Esophagus squamous epithelium (tissue), 5 donors: Measurements from ENCODE around the gene SEC23A. TPM values are rescaled to one million over a fixed set of nuclear protein-coding genes. Genes with fewer than 3 reads are reported as not detected.
A peak's percentile ranks its signal among the peaks of the same experiment; 100 is the strongest.
"Not testable (repeated sequence)": the region's sequence is repeated elsewhere in the genome, so short reads cannot be mapped to it uniquely, and the experiment has no call there.

Experiments used
- DNase-seq: peaks from one replicate; lab custom pipeline; 2025; lab: John Stamatoyannopoulos, UW
- H3K27ac ChIP-seq, 4 donors: fragments of 200-600 bp; sonication (generic); one replicate each; pipeline ENCODE4 v1.5.1; 2016 to 2019; ENCODE audit warnings: mild to moderate bottlenecking in 1 of 4
- H3K27me3 ChIP-seq, 4 donors: fragments of 200-600 bp; sonication (generic); 1 replicate in 3 of 4; 2 replicates in 1 of 4; pipeline versions ENCODE4 v1.5.1 to v1.6.0; 2017 to 2021; ENCODE audit warnings: antibody characterized with exemption in 1 of 4
- H3K36me3 ChIP-seq, 3 donors: fragments of 200-600 bp; sonication (generic); one replicate each; pipeline ENCODE4 v1.5.1; 2016 to 2019
- H3K4me1 ChIP-seq, 3 donors: fragments of 200-600 bp; sonication (generic); one replicate each; pipeline ENCODE4 v1.5.1; 2017 to 2019
- H3K4me3 ChIP-seq, 4 donors: fragments of 200-600 bp; sonication (generic); 1 replicate in 3 of 4; 2 replicates in 1 of 4; pipeline ENCODE4 v1.5.1; 2016 to 2019; ENCODE audit warnings: mild to moderate bottlenecking in 2 of 4, moderate library complexity in 1 of 4
- H3K9me3 ChIP-seq, 3 donors: fragments of 200-600 bp; sonication (generic); one replicate each; pipeline ENCODE4 v1.5.1; 2016 to 2019
- POLR2A ChIP-seq, 4 donors: fragments of 450-650 bp; IDR thresholded peaks; one replicate each; pipeline ENCODE4 v1.6.1; 2017; ENCODE audit warnings: antibody characterized with exemption in 4 of 4, mild to moderate bottlenecking in 4 of 4, moderate library complexity in 3 of 4
- WGBS, 2 donors: methylation state at CpG; one replicate each; pipeline ENCODE4 v1.1.5; 2018; 5-methylcytosine and 5-hydroxymethylcytosine counted together
- intact Hi-C: fragments of 100-400 bp; cut with DNase I; formaldehyde crosslinking; loops from one replicate; pipeline ENCODE4 v1.15.0; 2022
- total RNA-seq, 4 donors: library from RNA; depleted of rRNA; stranded (reverse); fragments of >200 nt; gene quantifications; one replicate each; pipeline ENCODE4 v1.1.0, GENCODE V29; 2016
- TF ChIP-seq, protein P1 (sequence below), 6 experiments: fragments of 450-650 bp in 4 of 6; fragments of 200-600 bp in 2 of 6; sonication (generic) in 2 of 6; IDR thresholded peaks; one replicate each; pipeline ENCODE4 v1.5.1; 2016 to 2019; ENCODE audit warnings: antibody characterized with exemption in 6 of 6, mild to moderate bottlenecking in 4 of 6, moderate library complexity in 4 of 6
- donor health status: DM: yes; HTN: yes; CAD: no.

SEC23A gene
- total RNA-seq, 4 donors from 2014 or later: 25.1 to 52.5 (median 42.2) TPM

- no peaks in the 10 kb centered on the region for H3K4me1 ChIP-seq
- no peak overlapping the region for H3K4me3 ChIP-seq
- H3K27me3 ChIP-seq: no peaks in the 10 kb centered on the region
- H3K36me3 ChIP-seq: no peaks in the 10 kb centered on the region
- H3K9me3 ChIP-seq: no peaks in the 10 kb centered on the region
- WGBS, 2 donors: 90 to 93% methylated on average over 12 of the region's 12 CpGs
- intact Hi-C loops: no loop called here
- H3K27ac ChIP-seq: no peak overlapping the region
- DNase-seq: no peak
- TF ChIP-seq, protein P1, sequence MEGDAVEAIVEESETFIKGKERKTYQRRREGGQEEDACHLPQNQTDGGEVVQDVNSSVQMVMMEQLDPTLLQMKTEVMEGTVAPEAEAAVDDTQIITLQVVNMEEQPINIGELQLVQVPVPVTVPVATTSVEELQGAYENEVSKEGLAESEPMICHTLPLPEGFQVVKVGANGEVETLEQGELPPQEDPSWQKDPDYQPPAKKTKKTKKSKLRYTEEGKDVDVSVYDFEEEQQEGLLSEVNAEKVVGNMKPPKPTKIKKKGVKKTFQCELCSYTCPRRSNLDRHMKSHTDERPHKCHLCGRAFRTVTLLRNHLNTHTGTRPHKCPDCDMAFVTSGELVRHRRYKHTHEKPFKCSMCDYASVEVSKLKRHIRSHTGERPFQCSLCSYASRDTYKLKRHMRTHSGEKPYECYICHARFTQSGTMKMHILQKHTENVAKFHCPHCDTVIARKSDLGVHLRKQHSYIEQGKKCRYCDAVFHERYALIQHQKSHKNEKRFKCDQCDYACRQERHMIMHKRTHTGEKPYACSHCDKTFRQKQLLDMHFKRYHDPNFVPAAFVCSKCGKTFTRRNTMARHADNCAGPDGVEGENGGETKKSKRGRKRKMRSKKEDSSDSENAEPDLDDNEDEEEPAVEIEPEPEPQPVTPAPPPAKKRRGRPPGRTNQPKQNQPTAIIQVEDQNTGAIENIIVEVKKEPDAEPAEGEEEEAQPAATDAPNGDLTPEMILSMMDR (IDR thresholded peaks at IDR 0.05): no peak
- no peak for TF ChIP-seq POLR2A (IDR thresholded peaks at IDR 0.05)
Measured at GRCh38 chr14:39023939-39024871, 78.8 kb downstream of the SEC23A start.

DNA sequence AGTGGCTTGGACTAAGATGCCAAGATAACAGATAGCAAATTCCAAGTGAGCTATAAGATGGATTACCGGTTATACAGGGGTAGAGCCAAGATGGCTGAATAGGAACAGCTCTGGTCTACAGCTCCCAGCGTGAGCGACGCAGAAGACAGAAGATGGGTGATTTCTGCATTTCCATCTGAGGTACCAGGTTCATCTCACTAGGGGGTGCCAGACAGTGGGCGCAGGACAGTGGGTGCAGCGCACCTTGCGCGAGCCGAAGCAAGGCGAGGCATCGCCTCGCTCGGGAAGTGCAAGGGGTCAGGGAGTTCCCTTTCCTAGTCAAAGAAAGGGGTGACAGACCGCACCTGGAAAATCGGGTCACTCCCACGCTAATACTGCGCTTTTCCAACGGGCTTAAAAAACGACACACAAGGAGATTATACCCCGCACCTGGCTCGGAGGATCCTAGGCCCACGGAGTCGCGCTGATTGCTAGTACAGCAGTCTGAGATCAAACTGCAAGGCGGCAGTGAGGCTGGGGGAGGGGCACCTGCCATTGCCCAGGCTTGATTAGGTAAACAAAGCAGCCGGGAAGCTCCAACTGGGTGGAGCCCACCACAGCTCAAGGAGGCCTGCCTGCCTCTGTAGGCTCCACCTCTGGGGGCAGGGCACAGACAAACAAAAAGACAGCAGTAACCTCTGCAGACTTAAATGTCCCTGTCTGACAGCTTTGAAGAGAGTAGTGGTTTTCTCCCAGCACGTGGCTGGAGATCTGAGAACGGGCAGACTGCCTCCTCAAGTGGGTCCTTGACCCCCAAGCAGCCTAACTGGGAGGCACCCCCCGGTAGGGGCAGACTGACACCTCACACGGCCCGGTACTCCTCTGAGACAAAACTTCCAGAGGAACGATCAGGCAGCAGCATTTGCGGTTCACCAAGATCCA lies 85.7 kb downstream of the SEC23A start:
- H3K36me3 ChIP-seq, H3K27me3 ChIP-seq, DNase-seq, H3K9me3 ChIP-seq, H3K27ac ChIP-seq: not testable (repeated sequence)
- WGBS, 2 donors: 57 to 81% methylated on average over 19 to 22 of the region's 33 CpGs
- intact Hi-C loops: loop anchor here (10.0 kb wide), 1 partner anchor 293 kb away; no protein-coding TSS in a partner anchor
- TF ChIP-seq, protein P1 (IDR thresholded peaks at IDR 0.05): peak in 1 of 6 experiments; percentile 14
- Histone ChIP-seq H3K4me3 (peak overlapping the region; percentile 7 to 32 (median 19)), H3K4me1 (peaks cover 0 to 12% (median 0%) of the 10 kb centered on the region in 3 donors)

GRCh38 chr14:39016733-39017095 lies 86.3 kb downstream of the SEC23A start:
- no peak overlapping the region for H3K27ac ChIP-seq
- peaks cover 0 to 12% (median 0%) of the 10 kb centered on the region in 3 donors for H3K4me1 ChIP-seq
- no peak overlapping the region for H3K4me3 ChIP-seq
- H3K27me3 ChIP-seq: no peaks in the 10 kb centered on the region
- TF ChIP-seq POLR2A (IDR thresholded peaks at IDR 0.05): no peak
- TF ChIP-seq, protein P1 (IDR thresholded peaks at IDR 0.05): no peak
- DNase-seq: no peak
- H3K9me3 ChIP-seq: no peaks in the 10 kb centered on the region
- 65 to 66% methylated on average over 4 of the region's 4 CpGs for WGBS, 2 donors
- no peaks in the 10 kb centered on the region for H3K36me3 ChIP-seq
- intact Hi-C loops: loop anchor here (10.0 kb wide), 1 partner anchor 292 kb away; no protein-coding TSS in a partner anchor

DNA sequence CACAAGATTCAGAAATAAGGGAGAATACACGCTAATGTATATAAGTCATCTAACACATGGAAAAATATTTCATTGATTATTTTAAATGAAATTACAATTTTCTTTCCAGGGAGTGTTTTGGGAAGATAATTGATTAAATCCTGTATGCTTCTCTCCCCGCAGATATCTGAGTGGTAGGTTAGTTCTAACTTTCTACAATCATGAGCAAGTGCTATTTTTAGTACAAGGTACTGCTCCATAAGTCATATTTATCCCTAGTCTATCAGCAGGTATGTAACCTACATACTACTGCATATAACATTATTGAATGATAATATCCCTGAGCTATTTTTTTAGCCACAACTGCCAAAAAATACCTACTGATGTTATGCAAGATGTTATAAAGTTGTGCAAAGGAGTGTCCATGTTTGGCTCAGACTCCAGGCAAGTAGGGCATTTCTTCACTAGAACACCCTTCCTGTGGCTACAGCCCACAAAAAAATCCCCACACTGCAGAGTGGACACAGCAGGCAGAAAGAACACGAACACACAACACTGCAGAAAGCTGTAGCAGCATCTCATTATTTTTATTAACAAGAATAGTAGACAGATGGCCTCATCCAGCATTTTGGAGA lies 87.0 kb downstream of the SEC23A start:
- Histone ChIP-seq H3K27me3 (no peaks in the 10 kb centered on the region), H3K9me3 (no peaks in the 10 kb centered on the region), H3K4me1 (peaks cover 0 to 12% (median 0%) of the 10 kb centered on the region in 3 donors), H3K27ac (no peak overlapping the region), H3K4me3 (no peak overlapping the region), H3K36me3 (no peaks in the 10 kb centered on the region)
- TF ChIP-seq, protein P1 (IDR thresholded peaks at IDR 0.05): no peak
- no peak for TF ChIP-seq POLR2A (IDR thresholded peaks at IDR 0.05)
- DNase-seq: no peak
- WGBS, 2 donors: 88 to 92% methylated on average over 3 of the region's 3 CpGs
- intact Hi-C loops: loop anchor here (10.0 kb wide), 1 partner anchor 291 kb away; no protein-coding TSS in a partner anchor
